HFFc6 (cell line): Measurements from ENCODE around the gene ADTRP. TPM values are rescaled to one million over a fixed set of nuclear protein-coding genes. Genes with fewer than 3 reads are reported as not detected.

Experiments
- DNase-seq: peaks from one replicate; pipeline ENCODE4 v3.0.0-alpha.2; 2018
- H3K27ac Mint-ChIP-seq: 2 replicates; pipeline ENCODE4 v1.8.0; 2020; ENCODE audit warnings: mild to moderate bottlenecking, mixed read lengths
- H3K27me3 Mint-ChIP-seq: 2 replicates; pipeline ENCODE4 v1.8.0; 2021; ENCODE audit warnings: mild to moderate bottlenecking, moderate library complexity, mixed read lengths; ENCODE audit not compliant: insufficient read depth
- H3K36me3 Mint-ChIP-seq: 2 replicates; pipeline ENCODE4 v1.8.0; 2021; ENCODE audit warnings: low read depth, mixed read lengths
- H3K4me1 Mint-ChIP-seq: 2 replicates; pipeline ENCODE4 v1.8.0; 2020; ENCODE audit warnings: low read depth, mixed read lengths
- H3K4me3 Mint-ChIP-seq: 2 replicates; pipeline ENCODE4 v1.8.0; 2020; ENCODE audit warnings: mild to moderate bottlenecking, moderate library complexity, mixed read lengths
- H3K9me3 Mint-ChIP-seq: 2 replicates; pipeline ENCODE4 v1.8.0; 2020; ENCODE audit warnings: mild to moderate bottlenecking, mixed read lengths
- total RNA-seq, 6 experiments: library from RNA; stranded (reverse); fragmentation: NEBNext Ultra II Directional; extraction: Animal tissue kit (Norgen Biotek cat#: 25700); gene quantifications; 2 replicates in 1 of 6; 3 replicates in 5 of 6; pipeline ENCODE4 v1.2.3, GENCODE V29; 2021
- TF ChIP-seq, protein P1 (sequence below): fragments of 200-600 bp; sonication (generic); IDR thresholded peaks from 2 replicates; pipeline ENCODE4 v1.5.0; 2021; ENCODE audit warnings: antibody characterized with exemption, mild to moderate bottlenecking

Gene ADTRP
- total RNA-seq, 6 experiments from 2014 or later, result 0.24 to 0.99 (median 0.84) TPM

DNA sequence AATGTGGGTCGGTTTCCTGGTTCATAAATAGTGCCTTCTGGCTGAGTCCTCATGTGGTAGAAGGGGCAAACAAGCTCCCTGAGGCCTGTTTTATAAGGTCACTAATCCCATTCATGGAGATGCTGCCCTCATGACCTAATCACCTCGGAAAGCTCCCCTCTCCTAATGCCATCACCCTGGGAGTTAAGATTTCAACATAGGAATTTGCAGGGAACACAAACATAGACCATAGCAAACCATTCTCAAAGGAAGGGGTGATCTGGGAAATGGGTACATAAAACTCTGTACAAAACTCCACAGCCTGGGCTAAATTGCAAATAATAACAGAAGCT lies 1.5 kb upstream of the ADTRP start:
- no peak overlapping the region for H3K27ac Mint-ChIP-seq
- no peaks in the 10 kb centered on the region; the same call in 1 of the 2 replicates for H3K27me3 Mint-ChIP-seq
- no peaks in the 10 kb centered on the region for H3K9me3 Mint-ChIP-seq
- TF ChIP-seq, protein P1, sequence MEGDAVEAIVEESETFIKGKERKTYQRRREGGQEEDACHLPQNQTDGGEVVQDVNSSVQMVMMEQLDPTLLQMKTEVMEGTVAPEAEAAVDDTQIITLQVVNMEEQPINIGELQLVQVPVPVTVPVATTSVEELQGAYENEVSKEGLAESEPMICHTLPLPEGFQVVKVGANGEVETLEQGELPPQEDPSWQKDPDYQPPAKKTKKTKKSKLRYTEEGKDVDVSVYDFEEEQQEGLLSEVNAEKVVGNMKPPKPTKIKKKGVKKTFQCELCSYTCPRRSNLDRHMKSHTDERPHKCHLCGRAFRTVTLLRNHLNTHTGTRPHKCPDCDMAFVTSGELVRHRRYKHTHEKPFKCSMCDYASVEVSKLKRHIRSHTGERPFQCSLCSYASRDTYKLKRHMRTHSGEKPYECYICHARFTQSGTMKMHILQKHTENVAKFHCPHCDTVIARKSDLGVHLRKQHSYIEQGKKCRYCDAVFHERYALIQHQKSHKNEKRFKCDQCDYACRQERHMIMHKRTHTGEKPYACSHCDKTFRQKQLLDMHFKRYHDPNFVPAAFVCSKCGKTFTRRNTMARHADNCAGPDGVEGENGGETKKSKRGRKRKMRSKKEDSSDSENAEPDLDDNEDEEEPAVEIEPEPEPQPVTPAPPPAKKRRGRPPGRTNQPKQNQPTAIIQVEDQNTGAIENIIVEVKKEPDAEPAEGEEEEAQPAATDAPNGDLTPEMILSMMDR, result no peak
- H3K36me3 Mint-ChIP-seq, result peaks cover 6% of the 10 kb centered on the region; the same call in 1 of the 2 replicates
- no peak for DNase-seq
- H3K4me1 Mint-ChIP-seq, result no peaks in the 10 kb centered on the region
- no peak overlapping the region for H3K4me3 Mint-ChIP-seq

DNA sequence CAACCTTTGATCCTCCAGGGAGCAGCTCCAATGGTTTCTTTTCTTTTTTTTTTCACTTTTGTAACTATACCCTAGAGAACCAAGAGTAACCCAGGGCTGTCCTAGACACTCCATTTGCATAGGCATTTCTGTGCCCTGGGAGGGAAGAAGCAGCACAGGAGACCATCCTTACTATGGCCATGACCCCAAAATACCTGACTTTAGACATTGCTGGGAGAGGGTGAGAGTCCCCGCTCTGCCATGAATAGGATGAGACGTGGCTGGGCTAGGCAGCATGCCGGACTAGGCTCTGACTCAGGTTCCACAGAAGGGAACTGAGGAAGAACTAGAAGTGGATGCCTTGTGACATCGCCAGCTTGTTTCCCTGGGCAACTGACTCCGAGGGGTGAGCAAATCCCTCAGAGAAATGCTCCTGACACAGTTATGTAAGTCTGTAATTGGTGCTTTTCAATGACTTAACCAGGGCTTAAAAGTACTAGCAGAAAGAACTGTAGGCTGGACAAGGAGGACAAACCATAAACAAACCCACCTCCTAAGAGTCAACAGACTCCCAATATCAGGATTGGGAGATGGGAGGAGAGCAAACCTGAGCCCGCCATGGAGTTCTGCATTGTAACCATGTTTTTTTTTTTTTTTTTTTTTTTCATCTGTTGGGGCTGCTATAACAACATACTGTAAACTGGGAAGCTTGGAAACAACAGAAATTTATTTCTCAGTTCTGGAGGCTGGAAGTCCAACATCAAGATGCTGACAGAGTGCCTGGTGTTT lies 910 bp upstream of the ADTRP start:
- Mint-ChIP-seq H3K27ac (no peak overlapping the region), H3K9me3 (no peaks in the 10 kb centered on the region), H3K36me3 (peaks cover 6% of the 10 kb centered on the region; the same call in 1 of the 2 replicates), H3K27me3 (no peaks in the 10 kb centered on the region; the same call in 1 of the 2 replicates), H3K4me3 (no peak overlapping the region), H3K4me1 (no peaks in the 10 kb centered on the region)
- TF ChIP-seq, protein P1, result no peak
- no peak for DNase-seq

DNA sequence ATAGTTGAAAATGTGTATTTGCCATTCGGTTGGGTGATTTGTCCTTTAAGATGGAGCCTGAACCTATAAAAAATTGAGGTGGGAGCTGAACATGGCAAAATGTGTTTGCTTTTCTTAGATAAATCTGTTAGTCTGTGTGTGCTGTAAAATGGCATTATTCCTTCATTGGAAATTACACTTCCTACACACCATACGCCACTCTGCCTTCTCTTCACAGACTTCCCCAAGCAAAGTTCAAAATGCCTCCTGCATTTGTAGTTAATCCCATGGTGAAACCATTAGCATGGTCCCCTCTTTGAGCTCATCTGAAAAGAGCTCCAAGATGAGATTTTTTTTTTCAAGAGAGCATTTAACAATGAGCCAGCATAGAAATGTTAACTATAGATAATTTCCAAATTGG lies 567 bp downstream of the ADTRP start:
- Mint-ChIP-seq H3K27me3 (peaks cover 1% of the 10 kb centered on the region), H3K4me3 (no peak overlapping the region), H3K36me3 (peaks cover 3% of the 10 kb centered on the region), H3K27ac (no peak overlapping the region), H3K4me1 (peaks cover 3% of the 10 kb centered on the region), H3K9me3 (no peaks in the 10 kb centered on the region)
- no peak for DNase-seq
- TF ChIP-seq, protein P1, result no peak

DNA sequence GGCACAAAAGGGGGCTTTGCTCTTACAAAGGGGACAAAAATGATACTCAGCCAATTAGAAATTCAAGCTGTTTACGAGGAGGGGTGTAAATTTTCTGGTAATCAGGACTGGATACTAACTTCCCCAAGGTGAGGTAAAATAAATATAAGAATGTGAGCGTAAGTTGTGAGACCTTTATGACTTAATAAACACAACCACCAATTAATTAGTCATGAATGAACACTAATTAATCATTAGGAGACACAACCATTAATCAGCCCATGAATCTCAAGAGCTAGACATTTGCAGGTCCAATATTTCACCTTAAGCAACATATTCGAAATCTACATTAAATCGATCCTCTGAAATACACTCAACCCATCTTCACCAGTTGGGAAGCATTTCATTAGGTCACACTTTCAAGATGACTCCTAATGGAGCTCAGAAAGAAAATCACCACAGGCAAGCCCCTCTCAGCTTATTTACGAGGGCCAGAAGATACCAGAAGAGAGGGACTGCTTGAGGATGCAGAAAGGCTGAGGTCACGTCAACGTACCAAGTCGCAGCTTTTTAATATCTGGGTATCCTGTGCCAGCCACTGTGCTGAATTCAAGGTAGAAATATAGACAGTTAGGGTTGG lies 2.7 kb downstream of the ADTRP start:
- H3K4me3 Mint-ChIP-seq, result no peak overlapping the region
- H3K27me3 Mint-ChIP-seq, result peaks cover 8% of the 10 kb centered on the region
- no peak overlapping the region for H3K27ac Mint-ChIP-seq
- H3K4me1 Mint-ChIP-seq, result peaks cover 25% of the 10 kb centered on the region
- no peaks in the 10 kb centered on the region for H3K9me3 Mint-ChIP-seq
- TF ChIP-seq, protein P1, result no peak
- peaks cover 7% of the 10 kb centered on the region for H3K36me3 Mint-ChIP-seq
- DNase-seq, result no peak

DNA sequence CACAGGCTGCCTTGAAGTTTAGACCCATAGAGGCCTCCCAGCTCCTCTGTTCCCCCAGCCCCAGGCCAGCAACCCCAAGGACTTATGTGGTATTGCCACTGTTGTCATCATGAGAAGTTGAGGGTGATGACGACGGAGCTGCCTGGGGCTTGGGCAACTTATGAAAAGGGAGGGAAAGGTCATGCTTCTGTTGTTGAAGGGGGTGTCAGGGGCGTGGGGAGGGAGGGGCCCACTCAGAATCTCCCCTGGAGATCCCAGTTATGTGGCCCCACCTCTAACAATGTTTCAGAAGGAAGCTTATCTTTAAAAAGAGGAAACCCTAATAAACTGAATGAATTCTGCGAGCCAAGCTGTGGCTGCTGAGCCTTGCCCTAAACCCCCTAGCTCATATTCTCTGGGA lies 4.2 kb downstream of the ADTRP start:
- Mint-ChIP-seq H3K36me3 (peaks cover 7% of the 10 kb centered on the region), H3K4me3 (no peak overlapping the region), H3K27ac (no peak overlapping the region), H3K4me1 (peaks cover 40% of the 10 kb centered on the region), H3K9me3 (no peaks in the 10 kb centered on the region), H3K27me3 (peaks cover 9% of the 10 kb centered on the region)
- DNase-seq, result no peak
- TF ChIP-seq, protein P1, result no peak
